SK-N-SH (cell line): ENCODE measurements around the gene OGG1. TPM values are rescaled to one million over a fixed set of nuclear protein-coding genes. Genes with fewer than 3 reads are reported as not detected.

ENCODE experiments used
- CTCF ChIA-PET: fragments of 300-600, 350-600 bp; formaldehyde crosslinking; extraction: SDS; loops from one replicate; lab custom pipeline; 2021; lab: Yijun Ruan, JAX
- POLR2A ChIA-PET: fragments of 350-600 bp; sonication (Branson Sonifier 250); formaldehyde crosslinking; extraction: SDS; loops from one replicate; lab custom pipeline; 2020; ENCODE audit warnings: antibody characterized with exemption, inconsistent platforms; lab: Yijun Ruan, JAX
- DNase-seq: peaks from one replicate; pipeline ENCODE4 v3.0.0; 2012
- H2AFZ ChIP-seq: fragments of 200-600 bp; sonication (generic); 2 replicates; pipeline ENCODE4 v1.8.1; 2016; ENCODE audit warnings: antibody characterized with exemption, mild to moderate bottlenecking, low read depth
- H3F3A ChIP-seq: fragments of 200-600 bp; sonication (generic); replicated peaks from 2 replicates; pipeline ENCODE3; 2016; ENCODE audit warnings: antibody characterized with exemption, mild to moderate bottlenecking; ENCODE audit not compliant: insufficient read depth
- H3K27ac ChIP-seq, 2 experiments: fragments of 200-500 bp in 1 of 2; fragments of 200-600 bp in 1 of 2; sonication (Bioruptor generic) in 1 of 2; sonication (generic), shearing (Covaris generic) in 1 of 2; 2 replicates each; pipeline versions ENCODE4 v1.5.1 to v1.6.1; 2014 to 2016; ENCODE audit warnings: low read depth in 2 of 2, inconsistent platforms in 1 of 2, low read length in 1 of 2, mild to moderate bottlenecking in 1 of 2, mixed read lengths in 1 of 2
- H3K27me3 ChIP-seq: fragments of 200-600 bp; sonication (generic), shearing (Covaris generic); 2 replicates; pipeline ENCODE4 v1.6.1; 2016; ENCODE audit warnings: mixed run types; ENCODE audit not compliant: insufficient read depth
- H3K36me3 ChIP-seq, 2 experiments: fragments of 200-500 bp in 1 of 2; fragments of 200-600 bp in 1 of 2; sonication (Bioruptor generic) in 1 of 2; sonication (generic) in 1 of 2; replicated peaks in 1 of 2; 2 replicates each; pipeline versions ENCODE3 to v1.5.1; 2014 to 2016; ENCODE audit warnings: low read length in 1 of 2, mild to moderate bottlenecking in 1 of 2; ENCODE audit not compliant: insufficient read depth in 2 of 2, control insufficient read depth in 1 of 2
- H3K4me1 ChIP-seq, 2 experiments: fragments of 200-500 bp in 1 of 2; fragments of 200-600 bp in 1 of 2; sonication (Bioruptor generic) in 1 of 2; sonication (generic), shearing (Covaris generic) in 1 of 2; 2 replicates each; pipeline versions ENCODE4 v1.5.1 to v1.6.1; 2014 to 2016; ENCODE audit warnings: low read depth in 1 of 2, low read length in 1 of 2, mixed run types in 1 of 2; ENCODE audit not compliant: insufficient read depth in 2 of 2, control insufficient read depth in 1 of 2
- H3K4me2 ChIP-seq: fragments of 200-600 bp; sonication (generic), shearing (Covaris generic); 2 replicates; pipeline ENCODE4 v1.6.1; 2017; ENCODE audit warnings: mixed run types
- H3K4me3 ChIP-seq, 2 experiments: fragments of 200-500 bp in 1 of 2; fragments of 200-600 bp in 1 of 2; sonication (Bioruptor generic) in 1 of 2; sonication (generic), shearing (Covaris generic) in 1 of 2; 2 replicates each; pipeline versions ENCODE4 v1.5.1 to v1.8.1; 2014 to 2016; ENCODE audit warnings: low read depth in 2 of 2, inconsistent platforms in 1 of 2, low read length in 1 of 2, mild to moderate bottlenecking in 1 of 2, mixed read lengths in 1 of 2, moderate library complexity in 1 of 2
- H3K79me2 ChIP-seq: fragments of 200-600 bp; sonication (generic); 2 replicates; pipeline ENCODE4 v1.8.1; 2017; ENCODE audit warnings: mild to moderate bottlenecking; ENCODE audit not compliant: insufficient read depth
- H3K9ac ChIP-seq: fragments of 200-600 bp; sonication (generic); 2 replicates; pipeline ENCODE4 v1.6.1; 2017; ENCODE audit warnings: mixed run types
- H3K9me2 ChIP-seq: fragments of 200-600 bp; sonication (generic); 2 replicates; pipeline ENCODE4 v1.6.1; 2017; ENCODE audit warnings: mixed run types
- H3K9me3 ChIP-seq: fragments of 200-600 bp; sonication (generic); 2 replicates; pipeline ENCODE4 v1.6.1; 2017; ENCODE audit warnings: mixed run types, mild to moderate bottlenecking, moderate library complexity
- H4K20me1 ChIP-seq: fragments of 200-600 bp; sonication (generic); 2 replicates; pipeline ENCODE4 v1.6.1; 2017; ENCODE audit warnings: mild to moderate bottlenecking, mixed run types; ENCODE audit not compliant: insufficient read depth
- CHD2 ChIP-seq: fragments of 150-350 bp; IDR thresholded peaks from 2 replicates; pipeline ENCODE4 v1.6.1; 2018; ENCODE audit warnings: low read length; ENCODE audit not compliant: partially characterized antibody
- FOSL2 ChIP-seq: IDR thresholded peaks from 2 replicates; pipeline ENCODE4 v1.4.0; 2012; ENCODE audit warnings: low read depth, mild to moderate bottlenecking, moderate library complexity, borderline replicate concordance
- FOXM1 ChIP-seq: IDR thresholded peaks from 2 replicates; pipeline ENCODE4 v1.4.0; 2012; ENCODE audit warnings: low read depth, mild to moderate bottlenecking
- GABPA ChIP-seq: IDR thresholded peaks from 2 replicates; pipeline ENCODE4 v1.4.0; 2012; ENCODE audit warnings: low read depth, mild to moderate bottlenecking
- MEF2A ChIP-seq: IDR thresholded peaks from 2 replicates; pipeline ENCODE4 v1.4.0; 2012; ENCODE audit warnings: low read depth, borderline replicate concordance
- MXI1 ChIP-seq: IDR thresholded peaks from 2 replicates; pipeline ENCODE4 v1.6.1; 2012; ENCODE audit warnings: mild to moderate bottlenecking, low read depth, low read length, improper control_type of control experiment
- PBX3 ChIP-seq: IDR thresholded peaks from 2 replicates; pipeline ENCODE4; 2012
- POLR2AphosphoS5 ChIP-seq: IDR thresholded peaks from 2 replicates; pipeline ENCODE4 v1.6.1; 2012; ENCODE audit warnings: low read depth, low read length
- RAD21 ChIP-seq: IDR thresholded peaks from 2 replicates; pipeline ENCODE4 v1.6.1; 2012; ENCODE audit warnings: mild to moderate bottlenecking, low read length
- RCOR1 ChIP-seq: fragments of 150-350 bp; IDR thresholded peaks from 2 replicates; pipeline ENCODE4 v1.6.1; 2017; ENCODE audit warnings: antibody characterized with exemption, low read length
- SMC3 ChIP-seq: IDR thresholded peaks from 2 replicates; pipeline ENCODE4 v1.6.1; 2012; ENCODE audit warnings: low read depth, low read length, improper control_type of control experiment
- USF1 ChIP-seq: IDR thresholded peaks from 2 replicates; pipeline ENCODE4 v1.4.0; 2012; ENCODE audit warnings: low read depth, borderline replicate concordance
- ZBTB33 ChIP-seq: IDR thresholded peaks from 2 replicates; pipeline ENCODE4 v1.4.0; 2012; ENCODE audit warnings: low read depth, borderline replicate concordance
- WGBS: methylation state at CpG from one replicate; pipeline ENCODE4 v1.1.6; 2017; ENCODE audit warnings: low lambda C conversion rate; 5-methylcytosine and 5-hydroxymethylcytosine counted together
- polyA plus RNA-seq, 3 experiments: library from polyadenylated mRNA; depleted of rRNA; stranded (reverse); fragments of >200 nt; gene quantifications; 2 replicates each; pipeline ENCODE4 v1.2.3, GENCODE V29; 2012
- TF ChIP-seq, protein P1 (sequence below): IDR thresholded peaks from 2 replicates; pipeline ENCODE4 v1.6.1; 2012; ENCODE audit warnings: mild to moderate bottlenecking, low read depth, low read length, moderate library complexity
- TF ChIP-seq, protein P2 (sequence below): fragments of 200-600 bp; sonication (generic); IDR thresholded peaks from 2 replicates; pipeline ENCODE4 v1.6.1; 2017; ENCODE audit warnings: antibody characterized with exemption, mild to moderate bottlenecking, moderate library complexity

OGG1 gene
- polyA plus RNA-seq, 1 of the 3 experiments (the other 2 are of a cell fraction): 26.8 TPM

DNA sequence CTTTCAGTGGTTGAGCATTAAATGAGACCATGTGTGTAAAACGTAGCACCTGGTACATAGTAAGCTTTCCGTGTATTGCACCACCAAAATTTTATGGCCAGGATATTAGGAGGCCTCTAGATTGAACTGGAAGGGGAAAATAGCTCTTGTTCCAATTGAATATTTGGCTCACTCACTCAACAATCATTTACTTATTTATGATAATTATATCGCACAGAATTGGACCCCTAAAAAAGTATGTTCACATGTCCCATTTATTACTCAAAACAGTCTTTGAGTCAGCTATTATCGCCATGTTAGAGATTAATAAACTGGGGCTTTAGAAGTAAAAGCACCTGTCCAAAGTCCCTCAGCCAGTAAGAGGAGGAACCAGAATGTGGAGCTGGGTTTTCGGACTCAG, 55.2 kb downstream of the OGG1 start:
- Histone ChIP-seq H3K36me3 (peaks cover 54 to 60% of the 10 kb centered on the region in 2 experiments), H2AFZ (no peak overlapping the region), H3K9me3 (no peaks in the 10 kb centered on the region), H3K9me2 (no peaks in the 10 kb centered on the region), H3K4me3 (no peak overlapping the region), H3K4me2 (no peak overlapping the region), H3K9ac (no peak overlapping the region), H3K79me2 (peaks cover 11% of the 10 kb centered on the region; the same call in 1 of the 2 replicates), H4K20me1 (no peaks in the 10 kb centered on the region), H3K27ac (no peak overlapping the region), H3K4me1 (peaks cover 0 to 10% of the 10 kb centered on the region in 2 experiments; a peak in 1 of 4 replicates), H3K27me3 (no peaks in the 10 kb centered on the region), H3F3A (peaks cover 42% of the 10 kb centered on the region)
- ChIA-PET CTCF (interaction anchor here (0.6 kb wide), 1 partner anchor 16 kb away, joined by 3 read pairs; no protein-coding TSS in a partner anchor), POLR2A (interaction anchor here (1.6 kb wide), 1 partner anchor 12 kb away, joined by 9 read pairs; the partner anchor contains the start of genes ARPC4 and TADA3)
- TF ChIP-seq MXI1: no peak
- TF ChIP-seq FOXM1: no peak
- no peak for TF ChIP-seq GABPA
- no peak for TF ChIP-seq CHD2
- TF ChIP-seq FOSL2: no peak
- TF ChIP-seq MEF2A: no peak
- no peak for TF ChIP-seq SMC3
- no peak for TF ChIP-seq USF1
- TF ChIP-seq ZBTB33: no peak
- TF ChIP-seq, protein P1, sequence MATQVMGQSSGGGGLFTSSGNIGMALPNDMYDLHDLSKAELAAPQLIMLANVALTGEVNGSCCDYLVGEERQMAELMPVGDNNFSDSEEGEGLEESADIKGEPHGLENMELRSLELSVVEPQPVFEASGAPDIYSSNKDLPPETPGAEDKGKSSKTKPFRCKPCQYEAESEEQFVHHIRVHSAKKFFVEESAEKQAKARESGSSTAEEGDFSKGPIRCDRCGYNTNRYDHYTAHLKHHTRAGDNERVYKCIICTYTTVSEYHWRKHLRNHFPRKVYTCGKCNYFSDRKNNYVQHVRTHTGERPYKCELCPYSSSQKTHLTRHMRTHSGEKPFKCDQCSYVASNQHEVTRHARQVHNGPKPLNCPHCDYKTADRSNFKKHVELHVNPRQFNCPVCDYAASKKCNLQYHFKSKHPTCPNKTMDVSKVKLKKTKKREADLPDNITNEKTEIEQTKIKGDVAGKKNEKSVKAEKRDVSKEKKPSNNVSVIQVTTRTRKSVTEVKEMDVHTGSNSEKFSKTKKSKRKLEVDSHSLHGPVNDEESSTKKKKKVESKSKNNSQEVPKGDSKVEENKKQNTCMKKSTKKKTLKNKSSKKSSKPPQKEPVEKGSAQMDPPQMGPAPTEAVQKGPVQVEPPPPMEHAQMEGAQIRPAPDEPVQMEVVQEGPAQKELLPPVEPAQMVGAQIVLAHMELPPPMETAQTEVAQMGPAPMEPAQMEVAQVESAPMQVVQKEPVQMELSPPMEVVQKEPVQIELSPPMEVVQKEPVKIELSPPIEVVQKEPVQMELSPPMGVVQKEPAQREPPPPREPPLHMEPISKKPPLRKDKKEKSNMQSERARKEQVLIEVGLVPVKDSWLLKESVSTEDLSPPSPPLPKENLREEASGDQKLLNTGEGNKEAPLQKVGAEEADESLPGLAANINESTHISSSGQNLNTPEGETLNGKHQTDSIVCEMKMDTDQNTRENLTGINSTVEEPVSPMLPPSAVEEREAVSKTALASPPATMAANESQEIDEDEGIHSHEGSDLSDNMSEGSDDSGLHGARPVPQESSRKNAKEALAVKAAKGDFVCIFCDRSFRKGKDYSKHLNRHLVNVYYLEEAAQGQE: no peak
- no peak for TF ChIP-seq POLR2AphosphoS5
- TF ChIP-seq RCOR1: no peak
- TF ChIP-seq, protein P2, sequence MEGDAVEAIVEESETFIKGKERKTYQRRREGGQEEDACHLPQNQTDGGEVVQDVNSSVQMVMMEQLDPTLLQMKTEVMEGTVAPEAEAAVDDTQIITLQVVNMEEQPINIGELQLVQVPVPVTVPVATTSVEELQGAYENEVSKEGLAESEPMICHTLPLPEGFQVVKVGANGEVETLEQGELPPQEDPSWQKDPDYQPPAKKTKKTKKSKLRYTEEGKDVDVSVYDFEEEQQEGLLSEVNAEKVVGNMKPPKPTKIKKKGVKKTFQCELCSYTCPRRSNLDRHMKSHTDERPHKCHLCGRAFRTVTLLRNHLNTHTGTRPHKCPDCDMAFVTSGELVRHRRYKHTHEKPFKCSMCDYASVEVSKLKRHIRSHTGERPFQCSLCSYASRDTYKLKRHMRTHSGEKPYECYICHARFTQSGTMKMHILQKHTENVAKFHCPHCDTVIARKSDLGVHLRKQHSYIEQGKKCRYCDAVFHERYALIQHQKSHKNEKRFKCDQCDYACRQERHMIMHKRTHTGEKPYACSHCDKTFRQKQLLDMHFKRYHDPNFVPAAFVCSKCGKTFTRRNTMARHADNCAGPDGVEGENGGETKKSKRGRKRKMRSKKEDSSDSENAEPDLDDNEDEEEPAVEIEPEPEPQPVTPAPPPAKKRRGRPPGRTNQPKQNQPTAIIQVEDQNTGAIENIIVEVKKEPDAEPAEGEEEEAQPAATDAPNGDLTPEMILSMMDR: no peak
- no peak for TF ChIP-seq RAD21
- no peak for TF ChIP-seq PBX3
- no peak for DNase-seq
- WGBS: 90% methylated on average over 5 of the region's 5 CpGs
